K562 treated with DMSO at 1 percent for 4 hours (cell line): ENCODE results near the gene FTSJ1. TPM values are rescaled to one million over a fixed set of nuclear protein-coding genes. Genes with fewer than 3 reads are reported as not detected.

Source experiments
- total RNA-seq: library from RNA; unstranded; fragments of 300-600 nt; gene quantifications from 2 replicates; pipeline ENCODE4 v1.2.3, GENCODE V29; 2022; ENCODE audit not compliant: insufficient read depth

FTSJ1 gene
- total RNA-seq: 44.9 and 55.6 TPM in 2 replicates

DNA sequence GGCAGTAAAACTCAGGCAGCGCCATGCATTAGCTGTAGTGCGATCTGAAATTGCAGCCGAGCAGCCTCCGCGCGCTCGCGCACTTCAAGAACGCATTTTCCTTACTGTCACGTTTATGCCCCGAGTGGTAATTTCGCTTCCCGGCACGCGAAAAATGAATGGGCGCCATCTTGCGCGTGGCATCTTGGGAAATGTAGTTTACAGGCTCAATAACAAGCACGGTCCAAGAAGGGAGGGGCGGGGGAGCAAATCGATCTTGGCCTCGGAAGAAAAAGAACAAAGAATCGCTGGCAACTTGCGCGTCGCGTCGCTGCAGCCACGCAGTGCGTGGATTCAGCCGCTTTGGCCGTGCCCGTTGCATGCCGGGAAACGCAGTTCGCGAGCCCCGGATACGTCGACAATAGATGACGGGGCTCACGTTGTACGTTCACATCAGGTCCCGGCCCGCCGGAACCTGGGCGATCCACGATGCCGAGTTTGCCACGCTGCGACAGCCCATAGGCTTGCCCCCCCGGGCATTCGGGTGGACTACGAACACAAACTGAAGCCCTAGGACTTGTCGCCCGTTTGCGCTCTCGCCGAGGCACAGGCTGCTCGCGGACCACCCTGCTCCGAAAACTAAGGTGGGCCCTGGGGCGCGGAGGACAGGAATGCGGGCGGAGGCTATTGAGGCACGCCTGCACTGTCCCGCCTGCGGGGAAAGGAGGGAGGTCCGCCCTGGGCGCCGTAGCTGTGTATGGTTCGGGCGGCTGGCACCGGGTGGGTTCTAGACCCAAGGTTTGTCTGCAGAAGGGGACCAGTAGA, at the start of gene FTSJ1:
Gene FTSJ1, plus strand, starts transcription at position 426 of the 804 bp plus-strand sequence. CDS start 1,849 bp downstream, outside the sequence.

DNA sequence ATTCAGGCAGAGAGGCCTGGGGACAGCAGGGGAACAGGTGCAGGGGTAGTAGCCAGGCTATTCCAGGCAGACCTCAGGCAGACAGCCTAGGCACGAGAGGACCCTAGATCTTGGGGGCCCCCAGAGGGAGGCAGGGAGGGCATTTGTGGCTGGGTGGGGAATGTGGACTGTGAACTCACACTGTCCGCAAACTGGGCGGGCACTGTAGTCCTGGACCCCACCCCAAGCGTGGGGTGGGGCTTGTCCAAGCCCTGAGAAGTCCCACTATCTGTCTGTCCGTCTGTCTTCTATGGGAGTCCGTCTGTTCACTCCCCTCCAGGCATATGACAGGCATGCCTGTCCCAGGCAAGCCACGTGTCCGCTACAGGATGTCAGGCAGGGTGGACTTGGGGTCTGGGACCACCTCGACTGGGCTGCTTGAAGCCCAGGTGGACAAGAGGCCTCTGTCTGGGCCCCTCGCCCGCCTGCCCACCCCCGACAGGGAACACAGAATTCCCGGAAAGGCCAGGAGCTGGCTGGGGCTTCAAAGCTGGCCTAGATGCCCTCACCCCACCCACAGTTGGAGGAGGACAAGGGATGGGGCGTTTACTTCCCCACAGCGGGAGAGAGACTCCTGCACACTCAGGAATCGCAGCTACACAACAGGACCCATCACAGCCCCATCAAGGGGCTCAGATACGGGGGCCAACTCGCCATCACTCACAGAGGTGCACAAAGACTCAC, 5.7 kb upstream of the FTSJ1 start, which contains the start of gene SLC38A5:
Gene SLC38A5, minus strand, starts transcription at position 151 of the 723 bp plus-strand sequence. CDS start 2,336 bp downstream, outside the sequence.

DNA sequence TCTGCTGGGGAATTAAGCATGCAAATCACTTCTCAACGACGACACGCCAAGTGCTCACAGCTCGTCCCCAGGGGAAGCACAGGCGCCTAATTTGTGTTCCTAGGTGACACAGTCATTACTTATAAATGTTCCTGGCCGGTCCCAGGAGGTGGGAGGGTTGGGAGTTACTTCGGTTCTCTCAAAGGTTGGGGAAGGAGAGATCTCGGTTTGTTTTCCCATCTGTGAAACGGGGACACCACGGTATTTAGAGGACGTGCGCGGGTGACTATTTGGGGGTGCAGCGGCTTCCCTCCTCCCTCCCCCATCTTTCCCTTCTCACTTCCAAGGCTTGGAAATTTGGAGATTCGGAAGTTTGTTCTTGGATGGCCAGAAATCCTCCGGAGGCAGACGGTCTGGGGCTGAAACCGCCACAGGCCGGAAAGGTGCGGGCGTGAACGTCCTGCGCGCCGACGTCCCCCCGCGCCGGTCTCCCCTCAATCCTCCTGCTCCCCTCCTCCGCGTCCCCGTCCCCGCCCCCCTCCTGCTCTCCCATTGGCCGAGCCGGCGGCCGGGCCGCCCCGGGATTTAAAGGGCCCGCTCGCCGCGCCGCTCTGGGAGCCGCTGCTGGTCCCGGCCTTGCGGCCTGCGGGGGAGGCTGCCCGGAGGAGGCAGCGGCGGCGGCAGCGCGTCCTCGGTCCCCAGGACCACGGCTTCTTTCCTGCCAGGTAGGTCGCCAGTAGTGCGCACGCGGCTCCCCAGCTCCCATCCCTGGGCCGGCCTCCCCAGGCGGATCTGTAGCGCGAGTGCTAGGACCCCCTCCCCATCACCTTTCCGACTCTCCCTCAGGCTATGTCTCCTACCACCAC, 32.6 kb downstream of the FTSJ1 start, which contains the start of gene PORCN:
Gene PORCN, plus strand, starts transcription at position 593 of the 845 bp plus-strand sequence. CDS start 829 bp downstream, outside the sequence.

DNA sequence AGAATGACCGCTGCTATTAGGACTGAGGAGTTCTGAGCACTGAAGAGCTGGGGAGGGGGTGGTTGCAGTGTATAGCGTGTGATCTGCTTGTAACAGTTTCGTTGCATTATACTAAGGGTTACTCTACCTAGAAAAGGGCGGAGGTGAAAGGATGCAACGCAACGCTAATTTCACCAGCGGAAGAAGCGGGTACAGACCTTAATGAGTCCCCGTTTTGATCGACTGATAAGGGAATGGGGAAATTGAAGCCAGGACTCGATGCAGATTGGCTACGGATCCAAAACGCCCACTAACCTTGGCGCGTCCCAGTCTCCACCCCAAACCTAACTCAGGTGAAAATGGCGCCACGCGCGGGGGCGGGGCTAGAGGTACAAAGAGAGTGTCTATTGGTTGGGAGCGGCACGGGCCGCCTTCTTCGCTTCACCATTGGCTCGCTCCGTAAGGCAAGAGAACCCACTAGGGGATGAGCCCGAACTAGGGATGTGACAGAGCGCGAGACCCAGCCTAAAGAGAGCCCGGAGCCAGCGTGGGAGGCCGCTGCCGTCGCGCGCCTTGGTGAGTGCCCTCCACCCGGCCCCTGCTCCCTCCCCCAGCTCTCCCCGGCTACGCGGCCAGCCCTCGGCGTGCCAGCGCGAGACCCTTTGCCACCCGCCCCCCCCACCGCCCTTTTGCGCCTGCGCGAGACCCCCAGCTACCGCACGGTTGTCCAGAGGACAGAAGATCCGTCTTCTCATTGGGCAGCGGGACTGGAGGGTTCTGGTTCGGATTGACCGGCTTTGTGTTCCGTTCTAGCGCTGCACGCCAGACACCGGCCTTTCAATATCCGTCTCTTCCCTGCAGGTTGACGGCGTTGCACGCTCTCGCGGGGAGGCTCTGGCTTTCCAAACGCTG, 45.6 kb downstream of the FTSJ1 start, which contains the start of gene EBP:
Gene EBP, plus strand, starts transcription at position 456 of the 891 bp plus-strand sequence. CDS start 1,964 bp downstream, outside the sequence.

Other genes starting within 250 kb of the FTSJ1 start
- gene SSX1, start 220.8 kb upstream of the FTSJ1 start, total RNA-seq: 76.5 and 84.7 TPM in 2 replicates
- 37.5 and 59.9 TPM in 2 replicates for gene SSX3, start 119.5 kb upstream of the FTSJ1 start, total RNA-seq
- gene SSX4, start 92.7 kb upstream of the FTSJ1 start, total RNA-seq: 8.4 and 12.7 TPM in 2 replicates
- gene SSX4B, start 64.2 kb upstream of the FTSJ1 start, total RNA-seq: 8.4 and 12.7 TPM in 2 replicates
- gene SLC38A5, start 5.9 kb upstream of the FTSJ1 start, total RNA-seq: 61.8 and 67.2 TPM in 2 replicates
- gene PORCN, start 32.8 kb downstream of the FTSJ1 start, total RNA-seq: 9.8 and 11.3 TPM in 2 replicates
- 194 and 203 TPM in 2 replicates for gene EBP, start 45.6 kb downstream of the FTSJ1 start, total RNA-seq
- 3.7 and 6.1 TPM in 2 replicates for gene TBC1D25, start 63.5 kb downstream of the FTSJ1 start, total RNA-seq
- gene RBM3, start 98.3 kb downstream of the FTSJ1 start, total RNA-seq: 84.3 and 113 TPM in 2 replicates
- 73.3 and 106 TPM in 2 replicates for gene WDR13, start 121.3 kb downstream of the FTSJ1 start, total RNA-seq
- gene WAS, start 207.6 kb downstream of the FTSJ1 start, total RNA-seq: 15.4 and 17.8 TPM in 2 replicates
- gene SUV39H1, start 220.5 kb downstream of the FTSJ1 start, total RNA-seq: 23.5 and 27.2 TPM in 2 replicates